A172 (cell line): ENCODE results near the gene MRE11. TPM values are rescaled to one million over a fixed set of nuclear protein-coding genes. Genes with fewer than 3 reads are reported as not detected.
"Not testable (repeated sequence)": the region's sequence is repeated elsewhere in the genome, so short reads cannot be mapped to it uniquely, and the experiment has no call there.

ENCODE experiments used
- DNase-seq: peaks from one replicate; pipeline ENCODE4 v3.0.0-alpha.2; 2015; ENCODE audit warnings: low spot score
- total RNA-seq: library from RNA; depleted of rRNA; stranded (reverse); fragments of >200 nt; shearing (Covaris generic); gene quantifications from 2 replicates; pipeline ENCODE4 v1.2.3, GENCODE V29; 2014; rRNA removed

Gene MRE11
- total RNA-seq, 1 experiment from 2014 or later: 27.0 TPM

GRCh38 chr11:94424011-94424410 is 69.6 kb downstream of the MRE11 start:
- DNase-seq: no peak

GRCh38 chr11:94423507-94423906 is 70.1 kb downstream of the MRE11 start:
- no peak for DNase-seq

- DNase-seq: no peak
These were observed 75.4 kb downstream of the MRE11 start for GRCh38 chr11:94418123-94418765.

- peak; percentile 8 for DNase-seq
These were observed 76.2 kb downstream of the MRE11 start for GRCh38 chr11:94417386-94417987.

- no peak for DNase-seq
These were observed 88.4 kb downstream of the MRE11 start for GRCh38 chr11:94405062-94405833.

GRCh38 chr11:94402355-94402754 is 91.3 kb downstream of the MRE11 start:
- no peak for DNase-seq

GRCh38 chr11:94401773-94402265 is 91.8 kb downstream of the MRE11 start:
- no peak for DNase-seq

- no peak for DNase-seq
These were observed 92.5 kb downstream of the MRE11 start, which contains the start of gene GPR83 for GRCh38 chr11:94400839-94401772. Gene GPR83, minus strand, starts transcription at chr11:94401419. Its CDS starts 172 bp downstream, at chr11:94401247.

GRCh38 chr11:94400457-94400838 is 93.2 kb downstream of the MRE11 start:
- DNase-seq: no peak

GRCh38 chr11:94400050-94400449 is 93.6 kb downstream of the MRE11 start:
- DNase-seq: no peak

GRCh38 chr11:94398101-94398500 is 95.5 kb downstream of the MRE11 start:
- no peak for DNase-seq

GRCh38 chr11:94396282-94396681 is 97.4 kb downstream of the MRE11 start:
- no peak for DNase-seq

- not testable (repeated sequence) for DNase-seq
These were observed 101.7 kb downstream of the MRE11 start for GRCh38 chr11:94391937-94392336.

- no peak for DNase-seq
These were observed 114.0 kb downstream of the MRE11 start for GRCh38 chr11:94379613-94380012.

GRCh38 chr11:94376841-94377240 is 116.8 kb downstream of the MRE11 start:
- DNase-seq: no peak

GRCh38 chr11:94370576-94370975 is 123.1 kb downstream of the MRE11 start:
- DNase-seq: not testable (repeated sequence)

Other genes with a start within 250 kb of the MRE11 start
- gene IZUMO1R, start 189.3 kb downstream of the MRE11 start, total RNA-seq: not detected in 2 replicates
- gene GPR83, start 92.4 kb downstream of the MRE11 start, total RNA-seq: not detected in 2 replicates
- gene ANKRD49, start 140 bp upstream of the MRE11 start, total RNA-seq: 13.2 and 22.7 TPM in 2 replicates
- gene C11orf97, start 18.6 kb upstream of the MRE11 start, total RNA-seq: not detected in 2 replicates
- 1.00 and 1.2 TPM in 2 replicates for gene FUT4, start 50.1 kb upstream of the MRE11 start, total RNA-seq
- 0.24 and 3.2 TPM in 2 replicates for gene PIWIL4, start 73.5 kb upstream of the MRE11 start, total RNA-seq